SK-N-SH (cell line): ENCODE data around the gene CUEDC2. TPM values are rescaled to one million over a fixed set of nuclear protein-coding genes. Genes with fewer than 3 reads are reported as not detected.

Source experiments
- CTCF ChIA-PET: fragments of 300-600, 350-600 bp; formaldehyde crosslinking; extraction: SDS; loops from one replicate; lab custom pipeline; 2021; lab: Yijun Ruan, JAX
- POLR2A ChIA-PET: fragments of 350-600 bp; sonication (Branson Sonifier 250); formaldehyde crosslinking; extraction: SDS; loops from one replicate; lab custom pipeline; 2020; ENCODE audit warnings: antibody characterized with exemption, inconsistent platforms; lab: Yijun Ruan, JAX
- DNase-seq: peaks from one replicate; pipeline ENCODE4 v3.0.0; 2012
- H2AFZ ChIP-seq: fragments of 200-600 bp; sonication (generic); 2 replicates; pipeline ENCODE4 v1.8.1; 2016; ENCODE audit warnings: antibody characterized with exemption, mild to moderate bottlenecking, low read depth
- H3F3A ChIP-seq: fragments of 200-600 bp; sonication (generic); replicated peaks from 2 replicates; pipeline ENCODE3; 2016; ENCODE audit warnings: antibody characterized with exemption, mild to moderate bottlenecking; ENCODE audit not compliant: insufficient read depth
- H3K27ac ChIP-seq, 2 experiments: fragments of 200-500 bp in 1 of 2; fragments of 200-600 bp in 1 of 2; sonication (Bioruptor generic) in 1 of 2; sonication (generic), shearing (Covaris generic) in 1 of 2; 2 replicates each; pipeline versions ENCODE4 v1.5.1 to v1.6.1; 2014 to 2016; ENCODE audit warnings: low read depth in 2 of 2, inconsistent platforms in 1 of 2, low read length in 1 of 2, mild to moderate bottlenecking in 1 of 2, mixed read lengths in 1 of 2
- H3K27me3 ChIP-seq: fragments of 200-600 bp; sonication (generic), shearing (Covaris generic); 2 replicates; pipeline ENCODE4 v1.6.1; 2016; ENCODE audit warnings: mixed run types; ENCODE audit not compliant: insufficient read depth
- H3K36me3 ChIP-seq, 2 experiments: fragments of 200-500 bp in 1 of 2; fragments of 200-600 bp in 1 of 2; sonication (Bioruptor generic) in 1 of 2; sonication (generic) in 1 of 2; replicated peaks in 1 of 2; 2 replicates each; pipeline versions ENCODE3 to v1.5.1; 2014 to 2016; ENCODE audit warnings: low read length in 1 of 2, mild to moderate bottlenecking in 1 of 2; ENCODE audit not compliant: insufficient read depth in 2 of 2, control insufficient read depth in 1 of 2
- H3K4me1 ChIP-seq, 2 experiments: fragments of 200-500 bp in 1 of 2; fragments of 200-600 bp in 1 of 2; sonication (Bioruptor generic) in 1 of 2; sonication (generic), shearing (Covaris generic) in 1 of 2; 2 replicates each; pipeline versions ENCODE4 v1.5.1 to v1.6.1; 2014 to 2016; ENCODE audit warnings: low read depth in 1 of 2, low read length in 1 of 2, mixed run types in 1 of 2; ENCODE audit not compliant: insufficient read depth in 2 of 2, control insufficient read depth in 1 of 2
- H3K4me2 ChIP-seq: fragments of 200-600 bp; sonication (generic), shearing (Covaris generic); 2 replicates; pipeline ENCODE4 v1.6.1; 2017; ENCODE audit warnings: mixed run types
- H3K4me3 ChIP-seq, 2 experiments: fragments of 200-500 bp in 1 of 2; fragments of 200-600 bp in 1 of 2; sonication (Bioruptor generic) in 1 of 2; sonication (generic), shearing (Covaris generic) in 1 of 2; 2 replicates each; pipeline versions ENCODE4 v1.5.1 to v1.8.1; 2014 to 2016; ENCODE audit warnings: low read depth in 2 of 2, inconsistent platforms in 1 of 2, low read length in 1 of 2, mild to moderate bottlenecking in 1 of 2, mixed read lengths in 1 of 2, moderate library complexity in 1 of 2
- H3K79me2 ChIP-seq: fragments of 200-600 bp; sonication (generic); 2 replicates; pipeline ENCODE4 v1.8.1; 2017; ENCODE audit warnings: mild to moderate bottlenecking; ENCODE audit not compliant: insufficient read depth
- H3K9ac ChIP-seq: fragments of 200-600 bp; sonication (generic); 2 replicates; pipeline ENCODE4 v1.6.1; 2017; ENCODE audit warnings: mixed run types
- H3K9me2 ChIP-seq: fragments of 200-600 bp; sonication (generic); 2 replicates; pipeline ENCODE4 v1.6.1; 2017; ENCODE audit warnings: mixed run types
- H3K9me3 ChIP-seq: fragments of 200-600 bp; sonication (generic); 2 replicates; pipeline ENCODE4 v1.6.1; 2017; ENCODE audit warnings: mixed run types, mild to moderate bottlenecking, moderate library complexity
- H4K20me1 ChIP-seq: fragments of 200-600 bp; sonication (generic); 2 replicates; pipeline ENCODE4 v1.6.1; 2017; ENCODE audit warnings: mild to moderate bottlenecking, mixed run types; ENCODE audit not compliant: insufficient read depth
- FOXJ3 ChIP-seq: sonication (generic); formaldehyde crosslinking; IDR thresholded peaks from 2 replicates; pipeline ENCODE4 v1.5.1; 2020; ENCODE audit warnings: mild to moderate bottlenecking, missing genetic modification reagents
- MAX ChIP-seq: IDR thresholded peaks from 2 replicates; pipeline ENCODE4 v1.4.0; 2012; ENCODE audit warnings: low read depth
- MXI1 ChIP-seq: IDR thresholded peaks from 2 replicates; pipeline ENCODE4 v1.6.1; 2012; ENCODE audit warnings: mild to moderate bottlenecking, low read depth, low read length, improper control_type of control experiment
- NFIC ChIP-seq: IDR thresholded peaks from 2 replicates; pipeline ENCODE4 v1.4.0; 2012; ENCODE audit warnings: borderline replicate concordance
- RAD21 ChIP-seq: IDR thresholded peaks from 2 replicates; pipeline ENCODE4 v1.6.1; 2012; ENCODE audit warnings: mild to moderate bottlenecking, low read length
- REST ChIP-seq: IDR thresholded peaks from 2 replicates; pipeline ENCODE4 v1.6.1; 2012; ENCODE audit warnings: mild to moderate bottlenecking, low read depth, low read length, moderate library complexity
- RXRA ChIP-seq: IDR thresholded peaks from 2 replicates; pipeline ENCODE4 v1.4.0; 2012; ENCODE audit warnings: low read depth, mild to moderate bottlenecking, borderline replicate concordance
- TAF1 ChIP-seq: IDR thresholded peaks from 2 replicates; pipeline ENCODE4 v1.6.1; 2012; ENCODE audit warnings: low read depth, mild to moderate bottlenecking, low read length, moderate library complexity, borderline replicate concordance
- TEAD4 ChIP-seq: IDR thresholded peaks from 2 replicates; pipeline ENCODE4 v1.4.0; 2012; ENCODE audit warnings: mild to moderate bottlenecking, borderline replicate concordance; ENCODE audit not compliant: insufficient read depth
- ZBTB33 ChIP-seq: IDR thresholded peaks from 2 replicates; pipeline ENCODE4 v1.4.0; 2012; ENCODE audit warnings: low read depth, borderline replicate concordance
- WGBS: methylation state at CpG from one replicate; pipeline ENCODE4 v1.1.6; 2017; ENCODE audit warnings: low lambda C conversion rate; 5-methylcytosine and 5-hydroxymethylcytosine counted together
- polyA plus RNA-seq, 3 experiments: library from polyadenylated mRNA; depleted of rRNA; stranded (reverse); fragments of >200 nt; gene quantifications; 2 replicates each; pipeline ENCODE4 v1.2.3, GENCODE V29; 2012

Gene CUEDC2
- polyA plus RNA-seq, 1 of the 3 experiments (the other 2 are of a cell fraction): 162 TPM

GRCh38 chr10:102435133-102435497 is 2.7 kb upstream of the CUEDC2 start:
- H3K4me2 ChIP-seq: no peak overlapping the region
- no peak for DNase-seq
- no peaks in the 10 kb centered on the region for H3F3A ChIP-seq

More at GRCh38 chr10:102435133-102435497, 2.7 kb upstream of the CUEDC2 start:
- ChIA-PET POLR2A (interaction anchor here (1.0 to 2.5 kb wide), 3 partner anchors 12 to 16 kb away, joined by 3 to 8 read pairs (median 4); partner anchors contain the start of gene C10orf95), CTCF (interaction anchor here (1.9 to 3.7 kb wide), 2 partner anchors 13 to 35 kb away, joined by 10 to 23 read pairs; partner anchors contain the start of gene FBXL15)
- Histone ChIP-seq H3K79me2 (peaks cover 14% of the 10 kb centered on the region), H3K9ac (no peak overlapping the region), H3K27me3 (no peaks in the 10 kb centered on the region), H3K27ac (no peak overlapping the region), H3K36me3 (peaks cover 0 to 3% of the 10 kb centered on the region in 2 experiments), H3K4me1 (peaks cover 0 to 6% of the 10 kb centered on the region in 2 experiments; a peak in 1 of 4 replicates), H3K4me3 (no peak overlapping the region), H2AFZ (no peak overlapping the region), H4K20me1 (no peaks in the 10 kb centered on the region), H3K9me2 (no peaks in the 10 kb centered on the region), H3K9me3 (no peaks in the 10 kb centered on the region)
- WGBS: 90% methylated on average over 5 of the region's 5 CpGs
- no peak for TF ChIP-seq RXRA
- no peak for TF ChIP-seq REST
- TF ChIP-seq ZBTB33: no peak
- TF ChIP-seq MXI1: no peak
- no peak for TF ChIP-seq TEAD4
- TF ChIP-seq NFIC: no peak
- no peak for TF ChIP-seq TAF1
- no peak for TF ChIP-seq MAX
- no peak for TF ChIP-seq FOXJ3 (CRISPR knock-in tag)
- TF ChIP-seq RAD21: no peak
